ENCODE data around the gene TNFAIP8L3. TPM values are rescaled to one million over a fixed set of nuclear protein-coding genes. Genes with fewer than 3 reads are reported as not detected.

Gene TNFAIP8L3
- total and polyA plus RNA-seq, 7 donors = 0.52 to 47.3 (median 0.78) TPM

Other genes starting within 250 kb of the TNFAIP8L3 start
- 10 to 100 TPM; 10.1 to 16.6 (median 13.2) TPM for gene AP4E1, start 186.2 kb downstream of the TNFAIP8L3 start, total RNA-seq
- 10 to 100 TPM in 1 of 3 donors, 1 to 10 TPM in 2; 4.4 to 13.8 (median 4.9) TPM for gene AP4E1, start 186.2 kb downstream of the TNFAIP8L3 start, polyA plus RNA-seq
- gene CYP19A1, start 243.7 kb upstream of the TNFAIP8L3 start, total RNA-seq = under 1 TPM; 0.21 to 0.71 (median 0.27) TPM
- 1 to 10 TPM in 1 of 3 donors, under 1 TPM in 2; 0.10 to 4.7 (median 0.21) TPM for gene CYP19A1, start 243.7 kb upstream of the TNFAIP8L3 start, polyA plus RNA-seq
- 1 to 10 TPM in 3 of 4 donors, under 1 TPM in 1; 0.07 to 1.7 (median 1.4) TPM for gene GLDN, start 246.7 kb upstream of the TNFAIP8L3 start, total RNA-seq
- gene GLDN, start 246.7 kb upstream of the TNFAIP8L3 start, polyA plus RNA-seq = 1 to 10 TPM in 1 of 3 donors, under 1 TPM in 2; 0.27 to 1.3 (median 0.77) TPM

Data from psoas muscle (tissue), 7 donors.